Measurements from ENCODE around the gene PPP2R5A.

Gene PPP2R5A

DNA sequence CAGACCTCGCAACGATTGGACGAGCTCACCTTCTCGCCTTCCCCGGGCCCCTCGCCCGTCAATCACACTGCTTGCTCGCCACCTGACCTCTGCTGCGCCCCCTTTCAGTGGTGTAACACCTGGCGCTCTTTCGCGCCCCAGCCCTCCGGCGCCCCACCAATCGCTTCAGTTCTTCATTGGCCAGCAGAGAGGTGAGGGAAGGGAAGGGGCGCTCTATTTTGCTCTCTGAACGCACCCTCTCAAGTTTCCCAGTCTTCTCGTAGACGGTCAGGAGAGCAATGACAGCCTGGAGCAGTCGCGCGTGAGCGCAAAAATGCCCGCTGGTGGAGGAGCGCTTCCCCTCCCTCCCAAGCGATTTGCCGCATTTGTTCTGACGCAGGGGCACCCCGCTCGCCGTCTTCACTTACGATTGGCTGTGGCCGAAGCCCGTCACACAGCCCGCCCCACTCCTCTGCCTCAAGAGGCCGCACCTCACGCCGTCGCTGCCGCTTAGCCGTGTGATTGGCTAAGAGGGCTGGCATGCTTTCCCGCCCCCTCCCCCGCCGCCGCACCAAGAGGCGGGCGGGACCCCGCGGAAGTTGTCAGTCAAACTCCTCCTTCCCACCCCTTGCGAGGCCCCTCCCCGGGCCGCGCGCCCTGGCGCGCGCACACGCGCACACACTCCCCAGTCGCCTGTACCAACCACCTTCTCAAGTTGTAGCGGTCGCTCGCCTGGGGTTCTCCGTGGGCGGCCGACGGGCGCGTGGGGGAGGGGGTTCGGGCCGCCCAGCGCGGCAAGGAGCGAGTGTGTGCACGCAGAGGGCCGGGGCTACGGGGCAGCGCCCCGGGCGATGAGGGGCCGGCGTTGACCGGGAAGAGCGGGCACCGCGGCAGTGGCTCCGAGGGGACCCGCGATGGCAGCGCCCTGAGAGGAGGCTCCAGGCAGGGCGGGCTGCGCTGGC, at the start of gene PPP2R5A:
Gene PPP2R5A (plus strand): TSS at position 667 of the 941 bp plus-strand sequence. CDS start 701 bp downstream, outside the sequence.
- peak; percentile 95 for DNase-seq

DNA sequence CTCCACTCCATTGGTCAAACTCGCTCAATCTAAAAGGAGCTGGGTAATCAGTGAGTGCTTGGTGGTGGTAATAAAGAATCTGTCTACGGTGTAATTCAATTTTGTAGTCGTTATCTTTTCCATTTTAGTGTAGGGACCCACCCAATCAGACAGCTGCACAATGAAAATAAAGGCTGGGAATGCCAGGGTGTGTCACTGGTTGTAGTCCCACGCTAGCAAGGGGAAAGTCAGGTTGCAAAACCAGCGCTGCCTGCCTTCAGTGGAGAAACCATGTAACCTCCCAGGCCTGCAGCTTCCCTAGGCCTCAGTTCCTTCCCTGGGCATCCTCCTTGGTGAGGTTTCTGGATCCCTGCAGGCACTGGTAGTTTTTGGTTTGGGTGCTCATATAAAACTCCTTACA, 49.4 kb upstream of the PPP2R5A start:
- DNase-seq = no peak

DNA sequence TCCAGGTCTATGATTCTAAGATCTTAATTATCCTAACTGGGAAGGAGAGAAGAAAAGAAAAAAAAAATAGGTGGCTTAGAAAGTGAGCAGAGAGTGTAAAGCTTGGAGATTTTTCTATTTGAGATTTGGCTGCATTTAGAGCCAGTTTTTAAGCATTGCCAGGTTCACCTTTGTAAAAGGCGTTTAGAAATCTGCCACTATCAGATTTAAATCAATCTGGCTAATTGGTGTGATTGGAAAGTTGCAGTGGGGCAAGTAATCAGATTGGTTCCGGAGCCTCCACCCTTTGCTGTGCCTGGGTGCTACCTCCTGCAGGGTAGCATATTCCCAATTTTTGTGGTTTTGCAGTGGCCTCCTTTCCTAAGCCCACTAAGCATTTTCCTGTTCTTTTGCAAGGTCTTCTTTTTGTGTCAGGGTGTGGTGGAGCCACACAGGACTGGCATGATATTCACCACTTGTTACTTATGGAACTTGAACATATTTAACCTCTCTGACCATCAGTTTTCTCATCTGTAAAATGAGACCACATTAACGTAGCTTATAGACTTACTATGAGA, 48.5 kb upstream of the PPP2R5A start:
- DNase-seq = no peak

DNA sequence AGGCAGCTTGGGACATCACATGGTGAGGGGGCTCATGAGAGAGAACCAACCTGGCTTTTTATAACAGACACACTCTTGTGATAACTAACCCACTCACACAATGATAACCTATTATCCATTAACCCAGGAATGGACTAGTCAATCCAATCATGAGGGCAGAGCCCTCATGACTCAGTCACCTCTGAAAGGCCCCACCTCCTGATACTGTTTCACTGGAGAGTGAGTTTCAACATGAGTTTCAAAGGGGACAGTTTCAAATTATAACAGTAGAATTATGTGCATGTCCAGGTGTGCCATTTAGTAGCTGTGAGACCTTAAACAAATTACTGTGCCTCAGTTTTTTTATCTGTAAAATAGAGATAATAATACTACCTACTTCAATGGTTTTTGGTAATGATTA, 47.6 kb upstream of the PPP2R5A start:
- no peak for DNase-seq

DNA sequence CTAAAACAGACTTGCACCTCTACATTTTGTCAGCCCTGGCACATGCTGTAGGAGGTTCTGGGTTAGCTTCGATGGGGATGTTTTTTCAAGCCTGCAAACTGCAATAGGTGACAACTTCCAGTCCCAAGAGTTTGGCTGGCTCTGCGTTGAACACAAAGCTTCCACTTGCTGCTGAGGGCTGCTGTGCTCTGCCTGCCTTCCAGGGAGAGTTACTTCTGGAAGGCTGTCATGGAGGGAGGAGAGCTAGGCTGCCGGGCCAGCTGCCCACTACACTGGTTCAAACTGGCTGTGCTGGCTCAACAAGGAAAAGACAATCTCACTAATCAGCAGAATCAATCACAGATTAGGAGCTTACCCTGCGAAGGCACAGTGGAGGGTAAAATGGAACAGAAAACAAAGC, 46.7 kb upstream of the PPP2R5A start:
- no peak for DNase-seq

DNA sequence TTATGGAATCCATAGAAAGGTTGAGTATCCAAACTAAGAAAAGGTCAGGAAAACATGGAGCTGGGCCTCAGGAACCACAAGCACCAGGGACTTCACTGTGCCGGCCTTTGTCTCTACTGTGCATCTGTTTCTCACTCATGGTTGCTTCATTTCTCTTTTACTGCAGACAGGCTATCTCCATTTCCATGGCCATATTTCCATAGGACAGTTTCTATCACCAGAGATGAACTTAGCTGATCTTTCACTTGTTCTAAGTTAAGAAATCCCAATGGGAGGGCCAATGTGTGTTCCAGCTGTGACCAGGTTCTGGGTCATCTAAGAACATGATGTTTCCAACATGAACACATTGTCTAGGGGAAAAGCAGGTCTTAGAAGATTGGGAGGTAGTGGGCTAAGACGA, 43.7 kb upstream of the PPP2R5A start:
- no peak for DNase-seq

DNA sequence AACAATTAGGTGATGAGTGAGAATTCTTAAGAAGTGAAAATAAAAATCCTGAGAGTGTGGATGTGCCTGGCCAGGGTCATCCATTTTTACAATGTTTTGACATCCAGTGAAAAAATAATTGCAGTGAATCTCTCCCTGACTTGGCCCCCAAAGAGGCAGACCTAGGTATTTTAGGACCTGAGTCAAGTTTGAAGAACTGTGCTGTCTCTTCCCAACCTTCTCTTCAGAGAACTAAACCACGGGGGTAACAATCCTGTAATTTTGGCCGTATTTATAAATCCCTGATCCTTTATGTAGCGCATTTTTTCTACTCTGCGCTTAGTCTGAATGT, 43.3 kb upstream of the PPP2R5A start:
- no peak for DNase-seq

DNA sequence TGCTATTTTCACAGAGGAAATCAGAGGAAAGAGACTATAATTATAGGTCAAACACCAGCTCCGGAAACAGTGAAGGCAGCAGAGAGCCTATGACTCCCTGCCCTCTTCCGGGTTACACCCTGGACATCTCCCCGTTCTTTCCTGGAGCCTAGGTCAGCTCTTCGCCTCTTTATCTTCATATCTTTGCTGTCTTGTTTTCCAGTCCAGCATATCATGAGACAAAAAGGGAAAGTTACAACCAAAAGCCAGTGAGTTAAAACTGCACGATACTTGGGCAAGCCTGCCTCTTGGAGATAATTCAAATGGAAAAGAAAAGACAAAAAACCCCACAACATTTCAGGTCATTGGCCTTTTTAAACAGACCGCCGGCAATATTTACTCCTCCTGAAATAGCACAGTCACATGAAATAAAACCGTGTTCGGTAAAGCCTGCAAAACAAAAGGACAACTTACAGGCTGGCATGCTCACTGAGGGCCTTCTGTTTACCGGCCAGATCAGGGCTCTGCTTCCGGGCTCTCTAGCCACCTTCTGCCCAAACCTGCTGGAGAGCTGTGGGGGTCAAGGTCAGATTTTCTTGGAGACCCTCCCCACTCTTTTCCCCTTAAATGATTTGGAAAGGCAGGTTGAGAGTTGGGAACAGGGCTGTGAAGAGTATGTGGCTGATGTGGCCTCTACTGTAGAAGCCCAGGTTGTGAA, 42.8 kb upstream of the PPP2R5A start:
- no peak for DNase-seq

DNA sequence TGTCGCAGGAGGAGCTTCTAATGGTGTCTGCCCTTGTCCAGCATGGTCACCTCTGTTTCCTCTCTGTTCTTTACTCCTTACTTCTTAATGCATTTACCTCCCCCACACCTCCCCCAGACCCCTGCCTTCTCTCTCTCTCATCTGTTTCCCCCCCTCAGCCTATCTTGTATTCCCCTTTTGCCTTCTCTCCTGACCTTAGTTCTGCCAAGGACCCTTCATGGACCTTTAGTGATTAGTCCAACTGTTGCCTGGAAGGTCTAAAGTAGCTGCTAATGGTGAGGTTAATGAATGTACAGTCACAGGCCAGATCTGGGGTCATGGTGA, 42.3 kb upstream of the PPP2R5A start:
- no peak for DNase-seq

DNA sequence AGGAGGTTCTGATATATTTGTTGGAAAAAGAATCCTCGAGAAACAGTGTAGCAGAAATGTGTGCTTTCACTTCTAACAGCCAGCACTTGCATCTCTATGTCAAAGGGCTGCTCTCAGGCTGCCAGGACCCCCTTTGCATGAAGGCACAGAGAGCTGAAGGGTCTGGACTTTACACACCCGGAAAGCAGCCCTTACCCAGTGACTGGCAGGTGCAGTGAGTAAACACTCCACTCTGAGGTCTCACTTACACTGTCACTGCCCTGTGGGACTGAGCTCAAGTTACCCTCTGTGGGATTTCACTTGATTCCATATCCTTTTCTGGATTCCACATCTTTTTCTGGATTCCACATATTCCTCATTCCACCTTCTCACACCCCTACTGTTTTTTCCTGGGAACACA, 40.8 kb upstream of the PPP2R5A start:
- DNase-seq = no peak

DNA sequence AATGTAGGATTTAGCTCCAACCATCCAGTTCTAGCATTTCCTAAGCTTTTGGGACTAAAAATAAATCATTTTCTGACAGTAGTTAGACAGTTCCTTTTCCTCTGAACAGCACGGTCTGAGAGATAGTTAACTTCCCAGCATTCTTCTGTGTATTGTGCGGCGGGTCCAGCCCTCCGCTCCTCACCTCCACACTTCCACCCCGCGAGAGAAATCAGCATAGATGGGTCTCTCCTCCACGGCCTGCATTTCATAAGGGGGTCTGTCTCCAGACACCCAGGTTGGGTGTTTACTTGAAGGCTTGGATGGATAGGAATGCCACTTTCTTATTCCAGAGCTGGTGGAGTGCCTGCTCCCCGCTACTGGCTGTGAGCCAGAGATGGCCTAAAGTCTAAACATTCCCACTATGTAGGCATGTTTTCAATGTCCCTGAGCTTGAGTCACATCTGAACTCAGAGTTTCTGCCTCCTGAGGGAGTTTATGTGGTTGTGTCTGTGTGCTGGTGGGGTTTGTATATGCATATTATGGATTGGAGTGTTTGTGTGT, 38.0 kb upstream of the PPP2R5A start:
- no peak for DNase-seq

DNA sequence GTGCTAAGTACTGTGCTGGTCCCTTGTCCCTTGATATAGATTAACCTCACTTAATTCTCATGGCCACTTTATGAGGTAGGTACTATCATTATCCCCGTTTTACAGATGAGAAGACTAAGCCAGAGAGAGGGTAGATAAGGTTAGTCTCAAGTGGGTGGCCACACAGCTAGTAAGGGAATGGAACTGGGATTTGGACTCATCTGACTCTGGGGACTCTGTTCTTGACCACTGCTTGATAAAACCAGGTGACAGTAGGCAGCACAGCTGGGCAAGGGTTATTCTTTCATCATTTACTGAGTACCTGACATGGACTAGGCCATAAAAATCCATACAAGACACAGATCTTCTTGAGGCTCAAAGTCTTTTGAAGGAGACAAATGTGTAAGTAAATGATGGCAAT, 37.2 kb upstream of the PPP2R5A start:
- DNase-seq = no peak

DNA sequence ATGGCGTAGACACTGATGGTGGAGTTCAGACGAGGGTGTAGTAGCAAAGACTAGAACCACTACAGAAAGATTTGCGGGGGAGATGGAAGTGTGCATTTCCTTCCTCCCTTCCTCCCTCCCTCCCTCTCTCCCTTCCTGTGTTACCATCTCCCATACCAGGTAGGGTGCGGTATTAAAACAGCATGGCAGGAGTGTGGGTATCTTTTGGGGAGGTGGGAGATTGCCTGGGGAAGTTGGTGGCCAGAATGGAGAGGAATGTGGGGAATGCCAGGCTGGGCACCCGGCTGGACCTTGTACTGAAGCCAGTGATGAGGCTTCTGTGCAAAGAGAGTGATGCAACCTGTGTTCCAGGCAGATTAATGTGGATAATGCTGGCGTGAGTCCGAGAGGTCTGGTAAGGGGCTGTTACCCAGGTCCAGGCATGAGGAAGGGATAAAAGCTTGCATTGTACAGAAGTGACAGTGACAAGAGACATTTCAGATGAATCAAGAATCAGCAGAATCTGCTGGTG, 30.3 kb upstream of the PPP2R5A start:
- DNase-seq = no peak

DNA sequence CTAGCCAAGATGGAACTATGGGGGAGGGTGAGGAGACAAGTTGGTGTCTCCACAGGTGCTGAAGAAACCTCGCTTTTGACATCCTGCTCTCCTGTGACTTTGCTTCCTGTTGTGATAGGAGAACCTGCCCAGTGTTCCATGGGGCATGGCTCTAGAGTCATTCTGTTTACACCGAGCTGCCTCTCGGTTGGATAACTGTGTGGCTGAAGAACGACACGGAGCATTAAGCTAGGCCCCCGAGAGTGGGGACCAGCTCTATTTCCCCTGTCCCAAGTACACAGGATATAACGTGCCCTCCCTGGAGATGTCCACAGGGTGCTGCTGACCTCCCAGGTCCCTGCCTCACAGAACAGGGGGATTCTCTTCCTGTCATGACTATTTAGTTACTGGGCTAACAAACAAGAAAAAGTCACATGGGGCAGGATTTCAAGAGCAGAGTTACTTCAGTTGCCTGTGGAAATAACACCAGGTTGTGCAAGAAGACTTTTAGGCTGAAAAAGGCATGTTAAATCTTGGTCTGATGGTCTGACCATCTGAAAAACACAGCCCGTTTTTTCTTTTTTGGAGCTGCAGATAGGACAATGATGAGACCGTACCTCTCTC, 29.4 kb upstream of the PPP2R5A start:
- no peak for DNase-seq

DNA sequence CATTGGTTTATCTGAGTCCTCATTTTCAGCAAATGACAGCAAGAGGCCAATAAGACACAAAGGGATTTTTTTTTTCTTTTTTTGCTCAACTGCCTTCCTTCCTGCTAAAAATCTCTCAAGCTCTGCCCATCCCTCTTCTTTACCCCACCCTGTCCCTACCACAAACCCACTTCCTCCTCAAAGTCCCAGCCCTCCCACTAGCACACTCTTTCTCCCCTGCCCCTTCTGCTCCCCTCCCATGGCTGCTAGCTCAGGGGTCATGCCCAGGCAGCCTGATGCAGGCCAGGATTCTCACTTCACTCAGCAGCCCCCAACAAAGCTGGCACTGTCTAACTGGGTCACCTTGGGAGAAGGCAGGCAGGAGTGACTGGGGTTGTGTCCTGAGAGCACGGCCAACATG, 28.8 kb upstream of the PPP2R5A start:
- DNase-seq = no peak

DNA sequence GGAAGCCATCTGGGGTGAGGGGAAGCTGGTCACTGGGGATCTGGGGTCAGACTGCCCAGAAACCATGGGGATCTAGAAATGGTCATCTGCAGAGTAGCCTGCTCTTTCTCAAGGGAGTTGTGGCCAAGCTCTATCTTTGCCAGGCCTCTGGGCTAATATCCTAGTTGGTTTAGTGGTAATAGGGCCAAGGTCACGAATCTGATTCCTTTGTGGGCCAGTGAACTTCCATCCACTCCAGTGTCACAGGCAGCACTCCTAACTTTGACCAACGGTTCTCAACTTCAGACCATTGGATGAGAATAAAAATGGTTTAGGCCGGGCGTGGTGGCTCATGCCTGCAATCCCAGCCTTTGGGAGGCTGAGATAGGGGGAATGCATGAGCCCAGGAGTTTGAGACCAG, 28.1 kb upstream of the PPP2R5A start:
- no peak for DNase-seq

DNA sequence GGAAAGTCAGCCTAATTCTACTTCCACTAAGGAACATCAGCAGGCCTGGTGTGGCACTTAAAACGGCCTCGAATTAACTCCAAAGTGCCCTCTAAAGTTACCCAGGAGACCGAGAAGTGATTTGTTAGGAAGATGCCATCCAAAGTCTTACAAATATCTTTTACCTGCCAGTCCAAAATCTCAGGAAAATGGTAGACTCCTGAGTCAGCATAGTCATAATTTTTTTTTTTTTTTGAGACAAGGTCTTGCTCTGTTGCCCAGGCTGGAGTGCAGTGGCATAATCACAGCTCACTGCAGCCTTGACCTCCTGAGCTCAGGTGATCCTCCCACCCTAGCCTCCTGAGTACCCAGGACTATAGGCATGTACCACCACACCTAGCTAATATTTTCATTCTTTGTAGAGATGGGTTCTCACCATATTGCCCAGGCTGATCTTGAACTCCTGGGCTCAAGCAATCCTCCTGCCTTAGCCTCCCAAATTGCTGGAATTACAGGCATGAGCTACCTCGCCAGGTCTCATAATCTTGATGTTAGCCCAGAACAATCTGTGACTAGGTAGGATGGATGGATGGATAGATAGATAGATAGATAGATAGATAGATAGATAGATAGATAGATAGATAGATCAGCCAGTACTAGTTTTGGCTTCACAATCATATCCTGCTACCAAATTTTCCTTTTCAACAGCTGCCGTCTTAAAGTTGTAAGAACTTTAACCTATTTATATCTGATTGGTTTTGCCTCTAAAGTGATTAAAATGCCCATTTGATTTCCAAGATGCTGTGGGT, 25.3 kb upstream of the PPP2R5A start:
- no peak for DNase-seq

DNA sequence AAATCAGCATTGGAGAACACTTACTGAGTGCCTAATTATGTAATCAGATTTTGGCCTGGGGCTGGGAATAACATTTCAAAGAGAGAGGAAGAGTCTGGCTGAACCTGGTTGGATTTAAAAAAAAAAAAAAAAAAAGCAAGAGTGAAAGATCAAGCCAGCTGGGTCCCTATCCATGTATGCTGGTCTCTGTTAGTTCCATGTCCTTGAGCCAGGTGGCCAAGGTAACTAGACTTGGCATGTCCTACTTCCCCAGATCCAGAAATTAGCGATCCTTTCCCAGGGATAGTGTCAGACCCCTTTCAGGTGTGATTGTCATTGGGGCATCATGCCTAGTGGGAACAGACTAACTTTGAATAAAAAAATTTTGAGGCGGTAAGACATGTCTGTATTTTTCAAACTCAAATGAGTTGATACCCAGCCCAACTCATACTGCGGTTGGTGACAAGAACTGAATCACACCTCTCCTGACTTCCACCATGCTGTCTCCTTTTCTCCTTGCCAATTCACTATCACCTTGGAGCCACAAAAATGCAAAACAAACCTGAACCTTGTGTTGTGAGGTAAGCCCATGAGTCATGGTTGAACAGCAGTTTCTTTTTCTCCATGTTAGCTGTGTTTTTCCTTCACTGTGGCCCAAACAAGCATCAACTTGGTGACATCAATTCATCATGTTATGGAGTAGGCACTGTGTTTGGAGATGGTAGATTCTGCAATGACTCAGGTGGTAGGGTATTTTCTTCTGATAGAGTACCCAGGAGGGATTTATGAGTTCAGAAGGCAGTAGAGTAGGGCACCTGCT, 24.5 kb upstream of the PPP2R5A start:
- DNase-seq = no peak

DNA sequence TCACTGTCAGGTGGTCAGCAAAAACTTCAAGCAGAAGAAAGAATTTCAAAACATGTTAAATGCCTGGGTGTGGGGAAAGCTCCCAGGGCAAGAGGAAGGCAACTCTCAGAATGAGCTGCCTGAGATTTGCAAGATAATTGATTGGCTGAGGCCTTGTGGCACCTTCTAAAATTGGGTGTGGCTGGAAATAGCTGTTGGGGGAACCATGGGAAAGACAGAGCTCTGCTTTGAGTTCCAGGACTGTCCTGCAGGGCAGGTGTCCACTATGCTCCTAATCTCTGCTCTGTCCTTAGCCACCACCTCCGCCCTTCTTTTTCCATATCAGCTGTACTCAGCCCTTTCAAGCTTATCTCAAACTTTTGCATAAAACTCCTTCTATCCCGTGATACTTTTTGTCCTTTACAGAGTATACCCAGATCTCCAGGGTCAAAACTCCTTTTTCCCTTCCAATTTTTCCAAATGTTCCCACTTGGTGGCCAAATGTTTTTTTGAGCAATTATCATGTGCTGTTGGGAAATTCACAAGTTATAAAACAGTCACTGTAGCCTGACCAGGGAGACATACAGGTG, 23.8 kb upstream of the PPP2R5A start:
- no peak for DNase-seq

DNA sequence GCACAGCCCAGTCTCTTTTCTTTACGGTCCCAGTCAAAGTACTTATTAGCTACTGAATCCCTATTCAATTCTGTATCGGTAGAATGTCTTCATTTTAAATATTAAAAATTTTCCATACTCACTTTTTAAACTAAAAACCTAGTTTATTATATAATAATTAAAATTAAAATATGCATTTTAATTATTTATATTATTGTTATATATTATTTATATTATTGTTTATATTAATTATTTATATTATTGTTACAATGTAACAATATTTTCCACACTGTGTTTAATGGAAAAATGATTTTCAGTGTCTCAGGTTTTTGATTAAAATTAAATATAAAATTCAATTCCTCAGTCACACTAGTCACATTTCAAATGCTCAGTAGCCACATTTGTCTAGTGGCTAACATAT, 18.2 kb upstream of the PPP2R5A start:
- no peak for DNase-seq

DNA sequence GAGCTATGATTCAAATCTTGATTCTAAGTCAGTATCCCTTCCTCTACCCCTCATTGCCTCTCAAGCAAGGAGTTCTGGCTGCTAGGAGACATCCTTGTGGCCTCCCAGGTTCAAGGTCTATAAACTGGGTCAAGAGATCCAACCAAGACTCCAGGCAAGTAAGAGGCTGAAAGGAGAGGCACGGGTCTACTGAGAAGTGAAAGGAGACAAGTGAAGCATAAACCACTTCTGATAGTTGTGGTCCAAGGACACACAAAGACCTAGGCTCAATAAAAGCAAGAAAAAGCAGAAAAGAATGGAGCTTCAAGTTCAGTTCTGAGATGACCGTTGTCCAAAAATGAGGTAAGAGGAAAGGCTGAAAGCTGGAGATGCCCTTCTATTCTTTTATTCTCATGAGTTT, 17.8 kb upstream of the PPP2R5A start:
- no peak for DNase-seq

All from amniotic stem cell (primary cell).